SK-N-SH treated with all-trans-retinoic acid at 6 μM for 48 hours (cell line): ENCODE data around the gene ZNF473.

Experiments used
- ATAC-seq: fragments of 200-7000 bp; cut with Tn5 transposase; 3 replicates; pipeline ENCODE4 v1.9.1; 2020; ENCODE audit warnings: mild to moderate bottlenecking, moderate library complexity
- ARNTL ChIP-seq: fragments of 450-650 bp; formaldehyde crosslinking; IDR thresholded peaks from 2 replicates; pipeline ENCODE4 v1.5.0; 2020; ENCODE audit warnings: low read depth, mild to moderate bottlenecking, moderate library complexity, borderline replicate concordance
- GLIS3 ChIP-seq: fragments of 250-450 bp; sonication (Bioruptor Pico); IDR thresholded peaks from 2 replicates; pipeline ENCODE4 v1.5.0; 2020; ENCODE audit warnings: mild to moderate bottlenecking, moderate library complexity
- OSR1 ChIP-seq: fragments of 250-450 bp; sonication (Bioruptor Pico); IDR thresholded peaks from 2 replicates; pipeline ENCODE4 v1.8.0; 2022; ENCODE audit warnings: moderate library complexity, mild to moderate bottlenecking, inconsistent platforms
- PATZ1 ChIP-seq: fragments of 250-450 bp; sonication (Bioruptor Pico); IDR thresholded peaks from 2 replicates; pipeline ENCODE4 v1.8.0; 2020; ENCODE audit warnings: mild to moderate bottlenecking, moderate library complexity, borderline replicate concordance
- PPARA ChIP-seq: fragments of 250-450 bp; sonication (Bioruptor Pico); IDR thresholded peaks from 2 replicates; pipeline ENCODE4 v1.5.0; 2020; ENCODE audit warnings: mild to moderate bottlenecking, borderline replicate concordance
- RARB ChIP-seq: fragments of 250-450 bp; sonication (Bioruptor Pico); IDR thresholded peaks from 2 replicates; pipeline ENCODE4 v1.8.0; 2021; ENCODE audit warnings: mild to moderate bottlenecking, moderate library complexity
- SNAI2 ChIP-seq: fragments of 250-450 bp; sonication (Bioruptor Pico); IDR thresholded peaks from 2 replicates; pipeline ENCODE4 v1.5.0; 2020; ENCODE audit warnings: mild to moderate bottlenecking, moderate library complexity
- TCF4 ChIP-seq: fragments of 250-450 bp; sonication (Bioruptor Pico); IDR thresholded peaks from 2 replicates; pipeline ENCODE4 v1.8.0; 2021; ENCODE audit warnings: mild to moderate bottlenecking, moderate library complexity, borderline replicate concordance
- TOX ChIP-seq: fragments of 250-450 bp; sonication (Bioruptor Pico); IDR thresholded peaks from 2 replicates; pipeline ENCODE4 v1.8.0; 2021; ENCODE audit warnings: mild to moderate bottlenecking, moderate library complexity, borderline replicate concordance
- ZC3H10 ChIP-seq: fragments of 250-450 bp; sonication (Bioruptor Pico); IDR thresholded peaks from 2 replicates; pipeline ENCODE4 v1.5.1; 2021; ENCODE audit warnings: mild to moderate bottlenecking, moderate library complexity
- ZFP3 ChIP-seq: fragments of 250-450 bp; sonication (Bioruptor Pico); IDR thresholded peaks from 2 replicates; pipeline ENCODE4 v1.5.0; 2020; ENCODE audit warnings: mild to moderate bottlenecking, moderate library complexity
- ZFP30 ChIP-seq: fragments of 450-650 bp; formaldehyde crosslinking; IDR thresholded peaks from 2 replicates; pipeline ENCODE4 v1.5.0; 2022; ENCODE audit warnings: mild to moderate bottlenecking, moderate library complexity
- ZNF565 ChIP-seq: fragments of 450-650 bp; formaldehyde crosslinking; conservative IDR thresholded peaks from 2 replicates; pipeline ENCODE4 v1.5.0; 2020; ENCODE audit warnings: low read depth, mild to moderate bottlenecking, moderate library complexity
- ZNF70 ChIP-seq: fragments of 450-650 bp; formaldehyde crosslinking; IDR thresholded peaks from 2 replicates; pipeline ENCODE4 v1.5.0; 2020; ENCODE audit warnings: mild to moderate bottlenecking, moderate library complexity
- ZNF8 ChIP-seq: fragments of 450-650 bp; formaldehyde crosslinking; IDR thresholded peaks from 2 replicates; pipeline ENCODE4 v1.5.0; 2020; ENCODE audit warnings: mild to moderate bottlenecking, moderate library complexity
- TF ChIP-seq, protein P1 (sequence below): fragments of 250-450 bp; sonication (Bioruptor Pico); IDR thresholded peaks from 2 replicates; pipeline ENCODE4 v1.5.1; 2020; ENCODE audit warnings: low read depth, mild to moderate bottlenecking, moderate library complexity
- TF ChIP-seq, protein P2 (sequence below): fragments of 250-450 bp; sonication (Bioruptor Pico); IDR thresholded peaks from 2 replicates; pipeline ENCODE4 v1.5.0; 2020; ENCODE audit warnings: mild to moderate bottlenecking, moderate library complexity
- TF ChIP-seq, protein P3 (sequence below): fragments of 250-450 bp; sonication (Bioruptor Pico); IDR thresholded peaks from 2 replicates; pipeline ENCODE4 v1.5.1; 2021; ENCODE audit warnings: mild to moderate bottlenecking, moderate library complexity
- TF ChIP-seq, protein P4 (sequence below): fragments of 250-450 bp; sonication (Bioruptor Pico); IDR thresholded peaks from 2 replicates; pipeline ENCODE4 v1.8.0; 2021; ENCODE audit warnings: low read depth, mild to moderate bottlenecking, moderate library complexity, borderline replicate concordance

ZNF473 gene

DNA sequence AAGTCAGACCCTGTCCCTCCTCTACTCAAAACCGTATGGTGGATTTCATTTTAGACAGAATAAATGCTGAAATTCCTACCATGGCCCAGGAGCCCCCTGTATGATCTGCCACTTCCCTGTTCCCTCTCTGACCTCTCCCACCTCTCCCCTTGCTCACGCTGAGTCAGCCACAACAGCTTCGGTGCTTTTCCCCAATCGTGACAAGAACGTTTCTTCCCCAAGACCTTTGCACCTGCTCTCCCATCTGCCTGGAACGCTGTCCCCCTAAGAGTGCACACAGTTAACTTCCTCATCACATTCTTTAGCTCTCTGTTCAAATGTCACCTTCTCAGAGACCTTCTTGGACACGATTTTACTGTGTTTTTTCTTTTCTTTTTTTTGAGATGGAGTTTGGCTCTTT, 3.0 kb upstream of the ZNF473 start:
- TF ChIP-seq PATZ1 (CRISPR knock-in tag) (no peak), GLIS3 (no peak), ZFP30 (no peak), TOX (CRISPR knock-in tag) (no peak), ZC3H10 (CRISPR knock-in tag) (no peak), SNAI2 (no peak), ZNF70 (no peak), RARB (no peak), ARNTL (no peak), TCF4 (CRISPR knock-in tag) (no peak), ZFP3 (CRISPR knock-in tag) (no peak), ZNF565 (CRISPR knock-in tag) (no peak), OSR1 (no peak)
- TF ChIP-seq, protein P1, sequence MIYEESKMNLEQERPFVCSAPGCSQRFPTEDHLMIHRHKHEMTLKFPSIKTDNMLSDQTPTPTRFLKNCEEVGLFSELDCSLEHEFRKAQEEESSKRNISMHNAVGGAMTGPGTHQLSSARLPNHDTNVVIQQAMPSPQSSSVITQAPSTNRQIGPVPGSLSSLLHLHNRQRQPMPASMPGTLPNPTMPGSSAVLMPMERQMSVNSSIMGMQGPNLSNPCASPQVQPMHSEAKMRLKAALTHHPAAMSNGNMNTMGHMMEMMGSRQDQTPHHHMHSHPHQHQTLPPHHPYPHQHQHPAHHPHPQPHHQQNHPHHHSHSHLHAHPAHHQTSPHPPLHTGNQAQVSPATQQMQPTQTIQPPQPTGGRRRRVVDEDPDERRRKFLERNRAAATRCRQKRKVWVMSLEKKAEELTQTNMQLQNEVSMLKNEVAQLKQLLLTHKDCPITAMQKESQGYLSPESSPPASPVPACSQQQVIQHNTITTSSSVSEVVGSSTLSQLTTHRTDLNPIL (CRISPR knock-in tag), result no peak
- TF ChIP-seq, protein P2, sequence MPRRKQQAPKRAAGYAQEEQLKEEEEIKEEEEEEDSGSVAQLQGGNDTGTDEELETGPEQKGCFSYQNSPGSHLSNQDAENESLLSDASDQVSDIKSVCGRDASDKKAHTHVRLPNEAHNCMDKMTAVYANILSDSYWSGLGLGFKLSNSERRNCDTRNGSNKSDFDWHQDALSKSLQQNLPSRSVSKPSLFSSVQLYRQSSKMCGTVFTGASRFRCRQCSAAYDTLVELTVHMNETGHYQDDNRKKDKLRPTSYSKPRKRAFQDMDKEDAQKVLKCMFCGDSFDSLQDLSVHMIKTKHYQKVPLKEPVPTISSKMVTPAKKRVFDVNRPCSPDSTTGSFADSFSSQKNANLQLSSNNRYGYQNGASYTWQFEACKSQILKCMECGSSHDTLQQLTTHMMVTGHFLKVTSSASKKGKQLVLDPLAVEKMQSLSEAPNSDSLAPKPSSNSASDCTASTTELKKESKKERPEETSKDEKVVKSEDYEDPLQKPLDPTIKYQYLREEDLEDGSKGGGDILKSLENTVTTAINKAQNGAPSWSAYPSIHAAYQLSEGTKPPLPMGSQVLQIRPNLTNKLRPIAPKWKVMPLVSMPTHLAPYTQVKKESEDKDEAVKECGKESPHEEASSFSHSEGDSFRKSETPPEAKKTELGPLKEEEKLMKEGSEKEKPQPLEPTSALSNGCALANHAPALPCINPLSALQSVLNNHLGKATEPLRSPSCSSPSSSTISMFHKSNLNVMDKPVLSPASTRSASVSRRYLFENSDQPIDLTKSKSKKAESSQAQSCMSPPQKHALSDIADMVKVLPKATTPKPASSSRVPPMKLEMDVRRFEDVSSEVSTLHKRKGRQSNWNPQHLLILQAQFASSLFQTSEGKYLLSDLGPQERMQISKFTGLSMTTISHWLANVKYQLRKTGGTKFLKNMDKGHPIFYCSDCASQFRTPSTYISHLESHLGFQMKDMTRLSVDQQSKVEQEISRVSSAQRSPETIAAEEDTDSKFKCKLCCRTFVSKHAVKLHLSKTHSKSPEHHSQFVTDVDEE (CRISPR knock-in tag), result no peak
- ATAC-seq, result no peak

GRCh38 chr19:50024719-50025021, 1.1 kb upstream of the ZNF473 start:
- no peak for TF ChIP-seq RARB
- TF ChIP-seq ZNF70, result no peak
- TF ChIP-seq, protein P3, sequence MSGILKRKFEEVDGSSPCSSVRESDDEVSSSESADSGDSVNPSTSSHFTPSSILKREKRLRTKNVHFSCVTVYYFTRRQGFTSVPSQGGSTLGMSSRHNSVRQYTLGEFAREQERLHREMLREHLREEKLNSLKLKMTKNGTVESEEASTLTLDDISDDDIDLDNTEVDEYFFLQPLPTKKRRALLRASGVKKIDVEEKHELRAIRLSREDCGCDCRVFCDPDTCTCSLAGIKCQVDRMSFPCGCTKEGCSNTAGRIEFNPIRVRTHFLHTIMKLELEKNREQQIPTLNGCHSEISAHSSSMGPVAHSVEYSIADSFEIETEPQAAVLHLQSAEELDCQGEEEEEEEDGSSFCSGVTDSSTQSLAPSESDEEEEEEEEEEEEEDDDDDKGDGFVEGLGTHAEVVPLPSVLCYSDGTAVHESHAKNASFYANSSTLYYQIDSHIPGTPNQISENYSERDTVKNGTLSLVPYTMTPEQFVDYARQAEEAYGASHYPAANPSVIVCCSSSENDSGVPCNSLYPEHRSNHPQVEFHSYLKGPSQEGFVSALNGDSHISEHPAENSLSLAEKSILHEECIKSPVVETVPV (CRISPR knock-in tag), result no peak
- TF ChIP-seq, protein P4, sequence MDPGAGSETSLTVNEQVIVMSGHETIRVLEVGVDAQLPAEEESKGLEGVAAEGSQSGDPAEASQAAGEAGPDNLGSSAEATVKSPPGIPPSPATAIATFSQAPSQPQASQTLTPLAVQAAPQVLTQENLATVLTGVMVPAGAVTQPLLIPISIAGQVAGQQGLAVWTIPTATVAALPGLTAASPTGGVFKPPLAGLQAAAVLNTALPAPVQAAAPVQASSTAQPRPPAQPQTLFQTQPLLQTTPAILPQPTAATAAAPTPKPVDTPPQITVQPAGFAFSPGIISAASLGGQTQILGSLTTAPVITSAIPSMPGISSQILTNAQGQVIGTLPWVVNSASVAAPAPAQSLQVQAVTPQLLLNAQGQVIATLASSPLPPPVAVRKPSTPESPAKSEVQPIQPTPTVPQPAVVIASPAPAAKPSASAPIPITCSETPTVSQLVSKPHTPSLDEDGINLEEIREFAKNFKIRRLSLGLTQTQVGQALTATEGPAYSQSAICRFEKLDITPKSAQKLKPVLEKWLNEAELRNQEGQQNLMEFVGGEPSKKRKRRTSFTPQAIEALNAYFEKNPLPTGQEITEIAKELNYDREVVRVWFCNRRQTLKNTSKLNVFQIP, result no peak
- TF ChIP-seq PPARA (CRISPR knock-in tag), result no peak
- TF ChIP-seq TOX (CRISPR knock-in tag), result no peak
- TF ChIP-seq SNAI2, result no peak
- TF ChIP-seq, protein P2 (CRISPR knock-in tag), result no peak
- TF ChIP-seq ZNF8 (CRISPR knock-in tag), result no peak
- no peak for TF ChIP-seq ZFP30
- no peak for TF ChIP-seq ZFP3 (CRISPR knock-in tag)
- TF ChIP-seq ZNF565 (CRISPR knock-in tag), result no peak
- TF ChIP-seq PATZ1 (CRISPR knock-in tag), result no peak
- TF ChIP-seq, protein P1 (CRISPR knock-in tag), result no peak
- TF ChIP-seq, all 23 proteins: peak for 0
- ATAC-seq, result peak; percentile 31
